GM13976 (cell line): ENCODE results near the gene GGA3.

Experiments used
- DNase-seq: peaks from one replicate; pipeline ENCODE4 v3.0.0; 2012; ENCODE audit warnings: low spot score
- CTCF ChIP-seq: IDR thresholded peaks from 2 replicates; pipeline ENCODE4 v1.5.1; 2012; ENCODE audit warnings: borderline replicate concordance, mild to moderate bottlenecking; ENCODE audit not compliant: insufficient read depth; ENCODE audit errors: extremely low read depth, missing control alignments, control extremely low read depth
- in situ Hi-C: fragments of 300-500 bp; cut with MboI; formaldehyde crosslinking; loops from one replicate; pipeline ENCODE4 v1.12.0; 2022; ENCODE audit warnings: low sequenced_read_pairs, mixed read lengths, inconsistent platforms; ENCODE audit not compliant: unreplicated experiment

GGA3 gene

DNA sequence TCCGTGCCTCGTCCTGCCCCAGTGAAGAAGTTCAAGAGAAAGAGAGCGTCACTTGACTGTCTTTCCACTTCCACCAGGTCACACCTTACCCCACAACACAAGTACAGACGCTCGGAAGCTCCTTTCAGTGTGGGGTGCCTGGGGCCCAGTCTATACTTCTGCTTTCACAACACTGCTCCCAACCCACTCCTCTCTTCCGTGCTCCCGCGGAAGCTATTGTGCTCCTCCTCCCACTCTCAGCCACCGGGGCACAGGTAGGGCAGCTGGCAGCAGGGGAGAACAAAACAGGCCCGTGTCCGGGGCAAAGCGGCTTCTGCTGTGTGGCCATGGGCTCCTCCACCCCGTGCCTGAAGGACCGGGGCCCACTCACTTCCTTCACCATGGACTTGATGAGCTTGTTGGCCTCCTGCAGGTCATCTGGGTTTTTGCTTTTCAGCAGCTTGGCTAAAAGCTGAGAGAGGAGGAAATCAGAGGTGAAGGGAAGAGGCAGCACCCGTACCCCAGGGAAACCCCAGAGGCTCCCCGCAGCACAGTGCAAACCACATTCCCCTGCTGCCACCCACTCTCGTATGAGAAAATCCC is 18.9 kb downstream of the GGA3 start:
- in situ Hi-C loops = no loop called here
- TF ChIP-seq CTCF = no peak
- peak; percentile 82 for DNase-seq

- no peak for DNase-seq
- no peak for TF ChIP-seq CTCF
- in situ Hi-C loops = no loop called here
These were observed 19.4 kb downstream of the GGA3 start for GRCh38 chr17:75241996-75242460.

DNA sequence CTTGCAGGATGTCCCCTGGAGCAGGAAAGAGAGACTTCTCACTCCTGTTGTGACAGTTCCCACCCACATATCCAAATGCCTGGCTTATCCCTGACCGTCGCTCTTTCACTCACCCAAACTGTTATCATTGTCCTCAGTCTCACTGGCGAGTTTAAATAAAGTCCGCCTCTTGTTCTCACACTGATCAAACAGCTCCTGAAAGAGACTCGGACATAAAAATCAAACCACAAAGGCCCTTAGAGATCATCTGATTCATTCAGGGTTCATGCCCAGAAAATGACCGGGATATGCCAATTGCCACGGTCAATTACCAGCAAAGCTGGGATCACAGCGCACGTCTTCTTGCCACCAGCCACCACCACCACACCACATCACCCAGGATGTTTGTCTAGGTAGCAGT is 19.9 kb downstream of the GGA3 start:
- in situ Hi-C loops = no loop called here
- no peak for DNase-seq
- TF ChIP-seq CTCF = no peak

DNA sequence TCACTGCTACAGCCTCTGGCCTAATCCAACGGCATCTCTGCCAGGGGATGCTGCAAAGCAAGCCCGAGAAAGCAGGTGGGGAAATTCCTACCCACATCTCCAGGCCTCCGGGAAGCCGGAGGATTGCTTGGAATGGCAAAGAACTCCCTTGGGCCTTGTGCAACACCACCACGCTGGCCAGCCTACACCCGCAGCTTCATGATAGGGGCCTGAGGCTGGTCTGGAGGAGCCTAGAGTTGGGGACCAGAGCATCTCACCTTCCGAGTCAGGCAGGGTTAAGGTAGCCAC is 20.3 kb downstream of the GGA3 start:
- in situ Hi-C loops = no loop called here
- TF ChIP-seq CTCF = no peak
- no peak for DNase-seq

DNA sequence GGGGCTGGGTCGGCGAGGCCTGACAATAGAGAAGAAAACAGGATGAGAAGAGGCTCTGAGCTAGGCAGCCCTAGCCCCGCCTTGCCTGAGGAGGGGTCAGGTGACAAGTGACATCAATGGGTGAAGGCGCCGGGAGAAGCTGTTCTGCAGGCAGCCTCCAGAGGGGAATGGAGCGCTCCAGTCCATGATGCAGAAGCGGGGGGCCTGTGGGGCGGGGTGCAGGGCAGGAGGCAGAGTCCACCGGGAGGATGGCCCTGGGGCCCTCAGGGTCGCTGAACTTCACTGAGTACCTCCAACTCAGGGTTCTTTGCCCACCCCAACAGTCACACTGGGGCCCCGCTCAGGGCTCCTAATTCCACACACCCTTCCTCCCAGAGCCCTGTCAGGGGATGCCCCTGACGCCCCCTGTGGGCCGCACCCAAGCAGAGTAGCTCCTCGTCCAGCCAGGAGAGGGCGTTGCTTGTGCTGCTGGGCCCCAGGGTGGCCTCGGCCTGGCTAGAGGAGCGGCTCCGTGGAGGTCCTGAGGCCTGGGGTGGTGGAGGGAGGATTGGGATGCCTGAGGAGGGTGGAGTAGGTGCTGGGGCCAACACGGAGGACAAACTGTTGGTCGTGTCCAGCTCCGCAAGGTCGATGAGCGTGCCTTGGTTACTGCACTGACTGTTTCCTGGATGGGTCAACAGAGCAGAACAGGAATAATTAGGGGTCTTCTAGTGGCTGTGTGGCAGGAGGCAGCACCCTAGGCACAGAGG is 20.8 kb downstream of the GGA3 start:
- in situ Hi-C loops = no loop called here
- TF ChIP-seq CTCF = peak; percentile 72
- peak; percentile 67 for DNase-seq

GRCh38 chr17:75239778-75240393 is 21.5 kb downstream of the GGA3 start:
- TF ChIP-seq CTCF = no peak
- in situ Hi-C loops = no loop called here
- DNase-seq = no peak

DNA sequence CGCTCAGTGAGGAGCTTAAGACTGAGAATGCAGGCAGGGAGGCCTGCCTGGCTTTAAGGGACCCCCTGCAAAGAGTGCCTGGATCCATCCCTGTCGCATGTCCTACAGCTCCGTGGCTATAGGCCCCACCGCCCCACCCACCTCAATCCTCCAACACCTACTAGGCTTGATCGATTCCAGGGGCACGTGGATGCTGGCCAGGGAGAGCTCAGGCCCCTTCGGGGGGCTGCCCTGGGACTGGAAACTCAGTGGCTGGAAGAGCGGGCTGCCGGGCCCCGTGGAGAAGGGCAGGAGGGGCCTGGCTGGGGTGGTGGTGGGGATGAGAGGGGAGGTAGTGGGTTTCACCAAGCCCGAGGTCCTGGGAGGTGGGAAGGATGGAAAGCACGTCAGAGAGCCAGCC is 22.2 kb downstream of the GGA3 start:
- in situ Hi-C loops = no loop called here
- TF ChIP-seq CTCF = no peak
- DNase-seq = no peak
